Activated CD4-positive, alpha-beta T cell treated with anti-CD3 and anti-CD28 coated beads for 1 hour (primary cell): ENCODE data around the gene RBM41.
A peak's percentile ranks its signal among the peaks of the same experiment; 100 is the strongest.
"Not testable (repeated sequence)": the region's sequence is repeated elsewhere in the genome, so short reads cannot be mapped to it uniquely, and the experiment has no call there.

Experiments
- DNase-seq: peaks from one replicate; pipeline ENCODE4 v3.0.0-alpha.2; 2020

RBM41 gene

GRCh38 chrX:107118322-107119147 is at the start of gene RBM41:
Gene RBM41, minus strand, starts transcription at chrX:107118822. Its CDS starts 49 bp downstream, at chrX:107118773.
- peak; percentile 55 for DNase-seq

- no peak for DNase-seq
Measured at GRCh38 chrX:107168257-107168656, 49.6 kb upstream of the RBM41 start.

- DNase-seq, result no peak
Measured at GRCh38 chrX:107167163-107167921, 48.7 kb upstream of the RBM41 start.

- DNase-seq, result not testable (repeated sequence)
Measured at GRCh38 chrX:107157618-107158017, 39.0 kb upstream of the RBM41 start.

GRCh38 chrX:107155621-107156430 is 37.2 kb upstream of the RBM41 start:
- not testable (repeated sequence) for DNase-seq

- DNase-seq, result no peak
Measured at GRCh38 chrX:107154787-107155620, 36.4 kb upstream of the RBM41 start.

- DNase-seq, result no peak
Measured at GRCh38 chrX:107153005-107153404, 34.4 kb upstream of the RBM41 start.

- DNase-seq, result no peak
Measured at GRCh38 chrX:107146670-107147069, 28.0 kb upstream of the RBM41 start.

GRCh38 chrX:107135965-107136307 is 17.3 kb upstream of the RBM41 start:
- DNase-seq, result no peak

GRCh38 chrX:107135049-107135964 is 16.7 kb upstream of the RBM41 start:
- no peak for DNase-seq

- no peak for DNase-seq
Measured at GRCh38 chrX:107123750-107124149, 5.1 kb upstream of the RBM41 start.

- no peak for DNase-seq
Measured at GRCh38 chrX:107119283-107119682, 661 bp upstream of the RBM41 start.

GRCh38 chrX:107117993-107118321 is 665 bp downstream of the RBM41 start:
- DNase-seq, result no peak

- DNase-seq, result no peak
Measured at GRCh38 chrX:107107459-107107858, 11.2 kb downstream of the RBM41 start.

GRCh38 chrX:107102980-107103379 is 15.6 kb downstream of the RBM41 start:
- DNase-seq, result no peak

- no peak for DNase-seq
Measured at GRCh38 chrX:107076158-107076557, 42.5 kb downstream of the RBM41 start.

- DNase-seq, result not testable (repeated sequence)
Measured at GRCh38 chrX:107057731-107058130, 60.9 kb downstream of the RBM41 start.

GRCh38 chrX:107054978-107055377 is 63.6 kb downstream of the RBM41 start:
- no peak for DNase-seq

GRCh38 chrX:107050195-107050709 is 68.4 kb downstream of the RBM41 start:
- no peak for DNase-seq

GRCh38 chrX:107047622-107048021 is 71.0 kb downstream of the RBM41 start:
- DNase-seq, result no peak

GRCh38 chrX:107029752-107030151 is 88.9 kb downstream of the RBM41 start:
- no peak for DNase-seq
